Right lobe of liver (tissue), 6 donors: ENCODE data around the gene RABGEF1. TPM values are rescaled to one million over a fixed set of nuclear protein-coding genes. Genes with fewer than 3 reads are reported as not detected.
"Not testable (repeated sequence)": the region's sequence is repeated elsewhere in the genome, so short reads cannot be mapped to it uniquely, and the experiment has no call there.

Experiments
- ATAC-seq, 4 donors: fragments of 200-7000 bp; cut with Tn5 transposase; one replicate each; pipeline ENCODE4 v1.9.1; 2020; ENCODE audit warnings: mild to moderate bottlenecking in 4 of 4, moderate library complexity in 4 of 4
- DNase-seq, 3 donors: peaks; one replicate each; pipeline ENCODE4 v3.0.0-alpha.2; 2020
- H3K27ac ChIP-seq, 3 donors: fragments of 200-600 bp; one replicate each; pipeline ENCODE4 v1.8.0; 2022
- H3K27me3 ChIP-seq, 2 donors: fragments of 200-600 bp; one replicate each; pipeline ENCODE4 v1.8.0; 2022
- H3K36me3 ChIP-seq, 4 donors: fragments of 200-600 bp; sonication (generic) in 1 of 4; one replicate each; pipeline versions ENCODE4 v1.5.1 to v1.8.0; 2017 to 2022; ENCODE audit warnings: control low read depth in 1 of 4
- H3K4me1 ChIP-seq, 4 donors: fragments of 200-600 bp; sonication (generic) in 1 of 4; one replicate each; pipeline versions ENCODE4 v1.5.1 to v1.8.0; 2017 to 2022; ENCODE audit warnings: control low read depth in 1 of 4
- H3K4me3 ChIP-seq, 3 donors: fragments of 200-600 bp; one replicate each; pipeline ENCODE4 v1.8.0; 2022
- H3K9me3 ChIP-seq, 4 donors: fragments of 200-600 bp; sonication (generic) in 1 of 4; one replicate each; pipeline versions ENCODE4 v1.5.1 to v1.8.0; 2017 to 2022; ENCODE audit warnings: control low read depth in 1 of 4
- POLR2A ChIP-seq: fragments of 450-650 bp; IDR thresholded peaks from one replicate; pipeline ENCODE4 v1.6.1; 2017; ENCODE audit warnings: antibody characterized with exemption, mild to moderate bottlenecking
- WGBS: methylation state at CpG from one replicate; pipeline ENCODE4 v1.1.6; 2018; ENCODE audit warnings: low coverage, low lambda C conversion rate; ENCODE audit not compliant: insufficient coverage; ENCODE audit errors: missing lambda C conversion rate; 5-methylcytosine and 5-hydroxymethylcytosine counted together
- intact Hi-C, 2 donors: fragments of 100-400 bp; cut with DNase I; formaldehyde crosslinking; loops; one replicate each; pipeline versions ENCODE4 v1.11.2 to v1.14.1; 2022
- total RNA-seq, 6 experiments: library from RNA; depleted of rRNA in 2 of 6; stranded (reverse); fragments of >200 nt in 2 of 6; fragmentation: NEBNext Ultra II Directional in 3 of 6; extraction: Animal tissue kit (Norgen Biotek cat#: 25700) in 3 of 6; gene quantifications; one replicate each; pipeline versions ENCODE4 v1.1.0 to v1.2.4, GENCODE V29; 2016 to 2023
- TF ChIP-seq, protein P1 (sequence below), 4 donors: fragments of 200-600 bp in 3 of 4; fragments of 450-650 bp in 1 of 4; IDR thresholded peaks; one replicate each; pipeline versions ENCODE4 v1.5.1 to v1.8.0; 2016 to 2022; ENCODE audit warnings: antibody characterized with exemption in 4 of 4, mild to moderate bottlenecking in 2 of 4
- donor health status: DM: no; HTN: yes; CAD: no.
- donor health status: DM: no; HTN: no; CAD: no.
- donor health status: DM: no; HTN: no; CAD: no.
- donor health status: DM: no; HTN: yes; CAD: no.
- donor health status: DM: no; HTN: yes; CAD: no.

The RABGEF1 gene
- total RNA-seq, 6 experiments from 2014 or later = 7.3 to 13.8 (median 10.2) TPM

DNA sequence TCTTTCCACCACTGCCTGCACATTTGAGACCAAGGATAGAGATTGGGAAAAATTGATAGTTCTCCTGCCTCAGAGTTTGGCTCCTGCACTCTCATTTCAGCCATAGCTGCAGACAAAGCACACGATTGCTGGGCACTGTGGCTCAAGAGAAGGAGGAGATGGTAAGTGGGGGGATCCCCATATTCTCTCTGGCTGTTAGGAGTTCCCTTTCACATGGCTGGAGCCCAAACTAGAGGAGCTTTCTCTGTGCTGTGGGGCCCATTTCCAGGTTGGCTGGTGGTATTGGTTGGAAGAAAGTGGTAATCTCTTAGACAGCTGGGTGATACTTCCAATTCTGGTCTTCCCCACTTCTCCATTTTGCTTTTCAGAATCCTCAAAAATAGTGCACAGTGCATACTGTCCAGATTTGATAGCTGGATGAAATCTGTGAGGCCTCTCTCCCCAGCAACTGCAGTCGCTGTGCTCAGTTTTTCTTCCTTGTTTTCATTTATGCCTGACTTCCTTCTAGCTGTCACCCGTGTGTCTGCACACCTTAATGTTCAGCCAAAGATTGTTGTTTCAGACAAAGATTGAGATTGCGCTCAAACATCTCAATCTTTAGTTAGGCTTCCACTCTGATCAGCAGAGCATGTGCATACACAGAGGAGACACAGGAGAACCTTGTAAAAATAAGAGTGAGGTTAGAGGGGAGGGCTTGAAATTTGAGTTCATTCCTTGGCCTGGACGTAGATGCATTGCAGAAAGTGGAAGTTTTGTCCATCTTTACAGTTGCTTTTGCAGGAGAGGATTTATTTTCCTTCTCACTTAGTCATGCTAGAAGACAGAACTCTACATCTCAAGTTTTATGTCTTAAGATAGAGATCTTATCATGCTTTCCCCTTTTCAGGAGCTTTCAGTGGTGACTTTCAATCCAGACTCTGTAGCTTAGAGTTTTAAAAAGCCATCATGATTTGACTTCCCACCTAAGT is 28.6 kb downstream of the RABGEF1 start:
- Histone ChIP-seq H3K27me3 (no peaks in the 10 kb centered on the region), H3K4me1 (peaks cover 0 to 16% (median 0%) of the 10 kb centered on the region in 4 donors), H3K36me3 (no peaks in the 10 kb centered on the region), H3K27ac (no peak overlapping the region), H3K9me3 (no peaks in the 10 kb centered on the region), H3K4me3 (no peak overlapping the region)
- no peak for DNase-seq
- no peak for TF ChIP-seq POLR2A
- TF ChIP-seq, protein P1, sequence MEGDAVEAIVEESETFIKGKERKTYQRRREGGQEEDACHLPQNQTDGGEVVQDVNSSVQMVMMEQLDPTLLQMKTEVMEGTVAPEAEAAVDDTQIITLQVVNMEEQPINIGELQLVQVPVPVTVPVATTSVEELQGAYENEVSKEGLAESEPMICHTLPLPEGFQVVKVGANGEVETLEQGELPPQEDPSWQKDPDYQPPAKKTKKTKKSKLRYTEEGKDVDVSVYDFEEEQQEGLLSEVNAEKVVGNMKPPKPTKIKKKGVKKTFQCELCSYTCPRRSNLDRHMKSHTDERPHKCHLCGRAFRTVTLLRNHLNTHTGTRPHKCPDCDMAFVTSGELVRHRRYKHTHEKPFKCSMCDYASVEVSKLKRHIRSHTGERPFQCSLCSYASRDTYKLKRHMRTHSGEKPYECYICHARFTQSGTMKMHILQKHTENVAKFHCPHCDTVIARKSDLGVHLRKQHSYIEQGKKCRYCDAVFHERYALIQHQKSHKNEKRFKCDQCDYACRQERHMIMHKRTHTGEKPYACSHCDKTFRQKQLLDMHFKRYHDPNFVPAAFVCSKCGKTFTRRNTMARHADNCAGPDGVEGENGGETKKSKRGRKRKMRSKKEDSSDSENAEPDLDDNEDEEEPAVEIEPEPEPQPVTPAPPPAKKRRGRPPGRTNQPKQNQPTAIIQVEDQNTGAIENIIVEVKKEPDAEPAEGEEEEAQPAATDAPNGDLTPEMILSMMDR (IDR thresholded peaks at IDR 0.05) = no peak
- intact Hi-C loops = no loop called here
- WGBS = 67% methylated on average over 5 of the region's 5 CpGs
- peak in 1 of 4 donors; percentile 6 for ATAC-seq

DNA sequence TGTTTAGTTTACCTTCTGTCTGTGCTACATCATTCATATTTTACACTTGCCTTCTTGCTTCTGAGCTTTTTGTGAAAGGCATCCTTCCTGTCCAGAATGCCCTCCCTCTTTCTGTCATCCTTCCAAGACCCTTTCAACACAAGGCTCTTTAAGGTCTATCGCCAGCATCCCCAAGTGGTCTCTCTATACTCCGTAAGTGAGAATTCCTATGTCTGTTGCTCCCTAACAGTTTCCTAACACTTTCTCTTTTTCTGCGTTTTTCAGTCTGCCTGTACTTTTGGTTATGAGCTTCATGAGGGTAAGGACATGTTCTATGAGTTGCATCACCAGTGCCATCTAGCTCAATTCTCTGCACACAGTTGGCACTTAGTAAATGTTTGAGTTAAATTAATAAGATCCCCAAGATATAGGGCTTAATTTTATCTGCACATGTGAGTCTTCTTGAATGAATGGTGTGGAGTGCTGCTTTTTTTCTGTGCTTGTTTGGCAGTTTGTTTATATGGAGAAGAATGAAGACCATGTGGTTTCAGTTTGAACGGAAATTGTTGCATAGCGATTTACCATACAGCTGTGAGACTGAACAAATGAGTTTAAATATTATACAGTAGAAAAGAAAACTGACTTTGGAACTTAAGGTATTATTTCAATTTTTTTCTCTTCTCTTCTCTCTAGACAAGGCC is 29.4 kb downstream of the RABGEF1 start:
- ATAC-seq (peak in 1 of 4 donors; percentile 29), DNase-seq (no peak)
- WGBS = 77% methylated on average over 5 of the region's 5 CpGs
- no peak for TF ChIP-seq POLR2A
- TF ChIP-seq, protein P1 (IDR thresholded peaks at IDR 0.05) = no peak
- H3K36me3 ChIP-seq = no peaks in the 10 kb centered on the region
- H3K4me1 ChIP-seq = peaks cover 0 to 16% (median 0%) of the 10 kb centered on the region in 4 donors
- no peaks in the 10 kb centered on the region for H3K27me3 ChIP-seq
- intact Hi-C loops = no loop called here
- no peak overlapping the region for H3K4me3 ChIP-seq
- H3K9me3 ChIP-seq = no peaks in the 10 kb centered on the region
- no peak overlapping the region for H3K27ac ChIP-seq

DNA sequence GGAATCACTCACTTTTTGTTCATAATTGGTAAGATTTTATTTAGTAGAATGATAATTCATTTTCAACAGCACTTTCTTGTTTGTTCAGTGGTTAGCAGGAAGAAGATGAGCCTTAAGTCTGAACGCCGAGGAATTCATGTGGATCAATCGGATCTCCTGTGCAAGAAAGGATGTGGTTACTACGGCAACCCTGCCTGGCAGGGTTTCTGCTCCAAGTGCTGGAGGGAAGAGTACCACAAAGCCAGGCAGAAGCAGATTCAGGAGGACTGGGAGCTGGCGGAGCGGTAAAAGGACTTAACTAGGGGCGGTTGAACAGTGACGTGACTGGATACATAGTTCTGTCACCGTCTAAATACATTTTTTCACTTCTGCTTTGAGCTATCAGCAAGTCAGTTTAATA is 31.3 kb downstream of the RABGEF1 start:
- intact Hi-C loops = no loop called here
- H3K27ac ChIP-seq = no peak overlapping the region
- no peak for ATAC-seq
- no peaks in the 10 kb centered on the region for H3K27me3 ChIP-seq
- H3K4me3 ChIP-seq = no peak overlapping the region
- DNase-seq = no peak
- TF ChIP-seq, protein P1 (IDR thresholded peaks at IDR 0.05) = no peak
- TF ChIP-seq POLR2A = no peak
- peaks cover 0 to 22% (median 3%) of the 10 kb centered on the region in 4 donors for H3K4me1 ChIP-seq
- WGBS = 83% methylated on average over 9 of the region's 9 CpGs
- peaks cover 0 to 11% (median 4%) of the 10 kb centered on the region in 4 donors for H3K36me3 ChIP-seq
- H3K9me3 ChIP-seq = no peaks in the 10 kb centered on the region

DNA sequence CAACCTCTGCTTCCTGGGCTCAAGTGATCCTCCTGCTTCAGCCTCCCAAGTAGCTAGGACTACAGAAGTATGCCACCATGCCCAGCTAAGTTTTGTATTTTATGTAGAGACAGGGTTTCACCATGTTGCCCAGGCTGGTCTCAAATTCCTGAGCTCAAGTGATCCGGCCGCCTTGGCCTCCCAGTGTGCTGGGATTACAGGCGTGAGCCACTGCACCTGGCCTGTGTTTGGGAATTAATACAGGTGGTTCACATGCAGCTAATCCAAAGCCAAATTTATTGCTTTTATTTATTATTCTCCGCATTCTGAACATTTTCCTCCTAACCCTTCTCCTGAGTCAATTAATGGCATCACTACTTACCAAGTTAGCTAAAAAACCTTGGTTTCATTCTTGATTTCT is 33.2 kb downstream of the RABGEF1 start:
- ATAC-seq, H3K27me3 ChIP-seq, DNase-seq, intact Hi-C loops, H3K9me3 ChIP-seq, H3K4me3 ChIP-seq: not testable (repeated sequence)
- H3K27ac ChIP-seq = peak overlapping the region in 1 of 3 donors; percentile 80
- peaks cover 0 to 35% (median 6%) of the 10 kb centered on the region in 4 donors for H3K4me1 ChIP-seq
- 100% methylated on average over 1 of the region's 4 CpGs for WGBS
- peaks cover 0 to 11% (median 4%) of the 10 kb centered on the region in 4 donors for H3K36me3 ChIP-seq

DNA sequence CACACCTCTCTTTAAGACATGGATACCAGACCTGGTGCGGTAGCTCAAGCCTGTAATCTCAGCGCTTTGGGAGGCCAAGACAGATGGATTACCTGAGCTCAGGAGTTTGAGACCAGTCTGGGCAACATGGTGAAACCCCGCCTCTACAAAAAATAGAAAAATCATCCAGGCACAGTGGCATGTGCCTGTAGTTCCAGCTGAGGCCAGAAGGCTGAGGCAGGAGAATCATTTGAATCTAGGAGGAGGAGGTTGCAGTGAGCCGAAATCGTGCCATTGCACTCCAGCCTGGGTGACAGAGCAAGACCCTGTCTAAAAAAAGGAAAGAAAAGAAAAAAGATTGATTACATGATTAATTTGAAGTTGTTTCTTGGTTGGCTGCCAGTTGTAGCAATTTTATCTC is 35.9 kb downstream of the RABGEF1 start:
- peaks cover 0 to 11% (median 4%) of the 10 kb centered on the region in 4 donors for H3K36me3 ChIP-seq
- ATAC-seq, H3K4me3 ChIP-seq, H3K27me3 ChIP-seq, DNase-seq, H3K9me3 ChIP-seq, intact Hi-C loops: not testable (repeated sequence)
- H3K27ac ChIP-seq = peak overlapping the region in 2 of 3 donors; percentile 60 to 82
- H3K4me1 ChIP-seq = peaks cover 0 to 40% (median 8%) of the 10 kb centered on the region in 4 donors
- 84% methylated on average over 5 of the region's 5 CpGs for WGBS
